Measurements from ENCODE around the gene CPN2.

- TF ChIP-seq CTCF (IDR thresholded peaks at IDR 0.05) (no peak), POLR2A (IDR thresholded peaks at IDR 0.05) (no peak)
Observed at GRCh38 chr3:194386066-194386465, 34.9 kb upstream of the CPN2 start.

Data from testis (tissue), 2 donors.